GM23248 (cell line): ENCODE data around the gene KAT2B.

Experiments
- EZH2 ChIP-seq: fragments of 200-600 bp; sonication (generic); IDR thresholded peaks from 2 replicates; pipeline ENCODE4 v1.6.1; 2018; ENCODE audit warnings: antibody characterized with exemption, mild to moderate bottlenecking; ENCODE audit not compliant: insufficient read depth, poor library complexity, severe bottlenecking
- EZH2phosphoT487 ChIP-seq: fragments of 200-600 bp; sonication (generic); IDR thresholded peaks from 2 replicates; pipeline ENCODE4 v1.6.1; 2018; ENCODE audit warnings: antibody characterized with exemption, moderate library complexity, mild to moderate bottlenecking, low read depth; ENCODE audit not compliant: insufficient read depth

DNA sequence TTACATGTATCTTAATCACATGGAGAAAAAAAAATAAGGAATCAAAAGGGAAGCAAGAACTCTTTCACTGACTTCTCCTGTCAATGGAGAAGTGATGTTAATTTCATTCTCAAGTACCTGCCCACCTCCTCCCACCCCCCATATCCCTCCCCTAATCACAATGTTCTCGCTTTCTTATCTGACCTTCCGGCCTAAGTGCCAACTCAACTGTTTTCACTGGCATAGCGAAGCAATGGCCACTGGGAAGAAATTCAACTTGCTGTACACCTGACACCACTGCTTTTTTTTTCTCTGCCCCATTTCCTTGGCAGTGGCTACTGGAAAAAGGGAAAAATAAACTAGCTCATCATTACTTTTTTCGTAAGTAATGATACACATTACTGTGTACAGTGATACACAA is 142.0 kb downstream of the KAT2B start:
- TF ChIP-seq EZH2 (no peak), EZH2phosphoT487 (no peak)
